Activated CD4-positive, alpha-beta T cell treated with anti-CD3 and anti-CD28 coated beads, Interleukin-2, amount 10 ng/mL, durations not matched to agents 7 days and 5 days (primary cell): ENCODE measurements around the gene LRRC4C. TPM values are rescaled to one million over a fixed set of nuclear protein-coding genes. Genes with fewer than 3 reads are reported as not detected.

Experiments
- CTCF ChIA-PET: fragments of 350-600 bp; sonication (Branson Sonifier 250); formaldehyde crosslinking; loops from one replicate; lab custom pipeline; 2021; ENCODE audit warnings: antibody characterized with exemption; lab: Charles Lee
- POLR2A ChIA-PET: fragments of 350-600 bp; sonication (Branson Sonifier 250); formaldehyde crosslinking; loops from one replicate; lab custom pipeline; 2021; ENCODE audit warnings: antibody characterized with exemption; lab: Charles Lee
- DNase-seq: peaks from one replicate; pipeline ENCODE4 v3.0.0-alpha.2; 2020
- H3K27ac Mint-ChIP-seq: one replicate; pipeline ENCODE4 v1.8.0; 2021; ENCODE audit warnings: mild to moderate bottlenecking, moderate library complexity, mixed read lengths
- H3K27me3 Mint-ChIP-seq: one replicate; pipeline ENCODE4 v1.8.0; 2021; ENCODE audit warnings: mixed read lengths
- H3K36me3 Mint-ChIP-seq: one replicate; pipeline ENCODE4 v1.8.0; 2021; ENCODE audit warnings: low read depth, mixed read lengths
- H3K4me1 Mint-ChIP-seq: one replicate; pipeline ENCODE4 v1.8.0; 2021; ENCODE audit warnings: mixed read lengths
- H3K4me3 Mint-ChIP-seq: one replicate; pipeline ENCODE4 v1.8.0; 2021; ENCODE audit warnings: mild to moderate bottlenecking, moderate library complexity, mixed read lengths
- H3K9me3 Mint-ChIP-seq: one replicate; pipeline ENCODE4 v1.8.0; 2021; ENCODE audit warnings: mixed read lengths
- total RNA-seq, 2 experiments: library from RNA; stranded (reverse); gene quantifications; one replicate each; pipeline ENCODE4 v1.2.3, GENCODE V29; 2021

The LRRC4C gene
- total RNA-seq, 2 experiments from 2014 or later: not detected

DNA sequence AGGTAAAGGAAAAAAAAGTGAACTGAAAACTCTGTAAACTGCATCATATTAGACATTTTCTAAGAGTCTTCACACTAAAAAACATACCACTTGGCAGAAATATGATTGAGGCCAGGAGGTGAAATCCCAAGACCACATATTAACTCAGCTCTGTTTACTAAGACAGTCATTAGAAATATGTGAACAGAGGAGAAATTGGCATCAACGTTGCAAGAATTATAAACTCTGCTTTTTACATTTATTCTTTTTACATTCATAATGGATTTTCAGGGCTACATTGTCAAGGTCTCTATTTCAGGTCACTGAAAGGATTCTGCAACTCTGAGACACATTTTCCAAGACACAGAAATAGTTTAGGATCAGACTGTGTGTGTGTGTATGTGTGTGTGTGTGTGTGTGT lies 1364.0 kb downstream of the LRRC4C start:
- no peaks in the 10 kb centered on the region for H3K36me3 Mint-ChIP-seq
- CTCF ChIA-PET: no interaction called here
- no peaks in the 10 kb centered on the region for H3K4me1 Mint-ChIP-seq
- H3K9me3 Mint-ChIP-seq: peaks cover 4% of the 10 kb centered on the region
- no peaks in the 10 kb centered on the region for H3K27me3 Mint-ChIP-seq
- no peak overlapping the region for H3K4me3 Mint-ChIP-seq
- POLR2A ChIA-PET: no interaction called here
- DNase-seq: no peak
- no peak overlapping the region for H3K27ac Mint-ChIP-seq

DNA sequence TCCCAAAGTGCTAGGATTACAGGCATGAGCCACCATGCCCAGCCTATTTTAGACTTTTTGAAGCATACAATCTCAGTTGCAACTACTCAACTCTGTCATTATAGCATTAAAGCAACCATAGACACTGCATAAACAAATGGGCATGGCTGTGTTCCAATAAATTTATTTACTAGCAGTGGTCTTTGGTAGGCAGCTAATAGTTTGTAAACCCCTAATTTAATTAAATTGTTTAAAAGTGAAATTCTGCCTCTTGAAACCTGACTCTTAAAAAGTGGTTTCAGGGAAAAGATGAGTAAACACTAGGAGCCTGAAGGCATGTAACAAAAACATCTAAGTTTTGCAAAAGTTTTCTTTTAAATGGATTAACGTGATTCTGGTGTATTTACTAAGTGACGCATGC lies 1364.5 kb downstream of the LRRC4C start:
- Mint-ChIP-seq H3K36me3 (no peaks in the 10 kb centered on the region), H3K27ac (no peak overlapping the region), H3K27me3 (no peaks in the 10 kb centered on the region), H3K9me3 (peaks cover 4% of the 10 kb centered on the region), H3K4me1 (no peaks in the 10 kb centered on the region), H3K4me3 (no peak overlapping the region)
- ChIA-PET POLR2A (no interaction called here), CTCF (no interaction called here)
- DNase-seq: no peak

DNA sequence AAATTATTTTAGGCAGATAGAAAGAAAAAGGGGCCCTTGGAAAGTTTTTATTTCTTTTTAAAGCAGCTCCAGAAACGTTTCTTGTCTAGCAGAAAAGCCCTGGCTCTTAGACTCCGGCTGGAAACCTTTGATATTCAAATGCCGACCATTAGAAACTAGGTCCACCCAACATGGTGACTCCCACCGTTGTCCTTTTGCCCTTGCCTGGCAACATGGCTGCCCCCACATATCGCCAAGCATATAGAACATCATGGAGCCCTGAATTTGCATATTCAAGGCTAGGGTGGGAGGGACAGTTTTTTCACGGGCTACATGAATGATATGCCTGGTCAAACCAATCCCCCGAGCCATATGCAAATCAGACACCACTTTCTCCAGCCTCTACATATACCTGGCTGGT lies 1379.0 kb downstream of the LRRC4C start:
- ChIA-PET CTCF (no interaction called here), POLR2A (no interaction called here)
- Mint-ChIP-seq H3K27ac (no peak overlapping the region), H3K9me3 (peaks cover 11% of the 10 kb centered on the region), H3K4me3 (no peak overlapping the region), H3K36me3 (no peaks in the 10 kb centered on the region), H3K4me1 (no peaks in the 10 kb centered on the region), H3K27me3 (no peaks in the 10 kb centered on the region)
- no peak for DNase-seq
